ENCODE results near the gene FRAT2.

FRAT2 gene, protein sequence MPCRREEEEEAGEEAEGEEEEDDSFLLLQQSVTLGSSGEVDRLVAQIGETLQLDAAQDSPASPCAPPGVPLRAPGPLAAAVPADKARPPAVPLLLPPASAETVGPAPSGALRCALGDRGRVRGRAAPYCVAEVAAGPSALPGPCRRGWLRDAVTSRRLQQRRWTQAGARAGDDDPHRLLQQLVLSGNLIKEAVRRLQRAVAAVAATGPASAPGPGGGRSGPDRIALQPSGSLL
- total RNA-seq, result 48.2 reads per million, percentile 67 among the genes with 10 or more reads in this experiment

DNA sequence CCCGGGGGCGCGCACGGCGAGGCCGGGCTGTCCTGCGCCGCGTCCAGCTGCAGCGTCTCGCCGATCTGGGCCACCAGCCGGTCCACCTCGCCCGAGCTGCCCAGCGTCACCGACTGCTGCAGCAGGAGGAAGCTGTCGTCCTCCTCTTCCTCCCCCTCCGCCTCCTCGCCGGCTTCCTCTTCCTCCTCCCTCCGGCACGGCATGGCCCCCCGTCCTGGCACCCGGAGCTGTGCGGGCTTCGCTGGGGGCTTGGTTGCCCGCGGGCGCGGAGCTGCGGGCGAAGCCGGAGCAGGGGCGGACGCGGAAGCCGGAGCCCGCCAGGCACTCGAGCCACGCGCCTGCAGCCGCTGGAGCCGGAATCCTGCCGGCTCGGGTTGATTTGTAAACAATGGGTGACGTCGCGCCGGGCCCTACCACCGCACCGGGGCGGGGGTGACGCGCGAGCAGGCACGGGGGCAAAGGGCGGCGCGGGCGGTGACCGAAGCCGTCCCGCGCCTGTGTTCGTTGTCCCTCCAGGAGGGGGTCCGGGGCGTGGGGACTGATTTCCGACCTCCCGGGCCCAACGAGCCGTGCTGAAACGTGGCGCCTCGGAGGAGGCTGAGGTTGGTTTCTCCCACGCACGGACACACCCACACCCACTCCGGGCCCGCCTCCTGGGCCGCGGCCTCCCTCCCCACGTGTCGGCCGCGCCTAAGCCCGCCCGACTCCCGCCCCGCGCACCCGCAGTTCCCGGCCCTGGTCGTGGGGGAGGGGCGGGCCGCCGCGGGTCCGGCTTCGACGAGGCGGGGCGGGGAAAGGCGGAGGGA lies at the start of gene FRAT2:
FRAT2 (minus strand) TSS at position 360 of the 806 bp plus-strand sequence; CDS start at position 203, 157 bp downstream.
- peak; percentile 85 for DNase-seq

DNA sequence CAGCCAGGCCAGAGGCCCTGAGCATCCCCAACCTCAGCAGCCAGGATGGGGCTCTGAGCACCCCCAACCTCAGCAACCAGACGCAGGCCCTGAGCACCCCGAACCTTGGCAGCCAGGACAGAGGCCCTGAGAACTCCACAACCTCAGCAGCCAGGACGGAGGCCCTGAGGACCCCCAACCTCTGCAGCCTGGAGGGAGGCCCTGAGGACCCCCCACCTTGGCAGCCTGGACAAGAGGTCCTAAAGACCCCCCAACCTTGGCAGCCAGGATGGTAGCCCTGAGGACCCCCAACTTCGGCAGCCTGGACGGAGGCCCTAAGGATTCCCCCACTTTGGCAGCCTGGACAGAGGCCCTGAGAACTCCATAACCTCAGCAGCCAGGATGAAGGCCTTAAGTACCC lies 49.6 kb upstream of the FRAT2 start:
- no peak for DNase-seq

DNA sequence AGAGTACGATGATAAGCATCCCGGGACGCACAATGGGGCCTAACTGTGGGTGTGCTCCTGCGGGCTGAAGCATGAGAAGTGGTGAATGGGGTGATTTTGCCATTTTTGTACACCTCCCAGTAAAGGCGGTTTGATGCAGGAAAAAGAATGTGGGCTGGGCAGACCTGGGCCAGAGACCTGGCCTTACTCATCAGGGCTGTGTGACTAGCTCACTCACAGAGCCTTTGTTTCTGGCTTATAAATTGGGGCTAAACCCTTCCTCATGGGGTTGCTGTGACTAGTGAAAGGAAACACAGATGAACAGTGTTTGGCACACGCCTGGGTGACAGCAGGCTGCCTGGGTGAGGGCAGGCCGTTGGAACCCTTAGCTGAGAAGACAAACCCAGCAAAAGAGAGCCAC lies 48.6 kb upstream of the FRAT2 start:
- DNase-seq, result no peak

DNA sequence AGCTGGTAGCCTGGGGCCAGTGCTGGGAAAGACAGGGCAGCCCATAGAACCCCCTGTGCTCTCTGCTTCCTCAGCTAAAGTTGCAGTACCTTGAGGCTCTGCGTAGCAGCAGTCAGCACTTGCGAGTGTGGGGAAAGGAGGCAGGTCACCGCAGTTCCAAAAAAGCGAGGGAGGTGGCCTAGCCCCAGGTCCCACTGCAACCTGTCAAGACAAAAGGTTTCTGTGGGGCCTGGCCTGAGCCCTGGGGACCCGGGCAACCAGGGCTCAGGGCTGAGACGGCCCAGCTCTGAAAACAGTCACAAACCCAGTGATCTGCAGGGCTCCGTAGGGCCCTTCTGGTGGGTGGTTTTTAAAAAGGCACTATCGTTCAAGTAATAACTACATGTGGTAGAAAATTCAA lies 47.1 kb upstream of the FRAT2 start:
- no peak for DNase-seq

DNA sequence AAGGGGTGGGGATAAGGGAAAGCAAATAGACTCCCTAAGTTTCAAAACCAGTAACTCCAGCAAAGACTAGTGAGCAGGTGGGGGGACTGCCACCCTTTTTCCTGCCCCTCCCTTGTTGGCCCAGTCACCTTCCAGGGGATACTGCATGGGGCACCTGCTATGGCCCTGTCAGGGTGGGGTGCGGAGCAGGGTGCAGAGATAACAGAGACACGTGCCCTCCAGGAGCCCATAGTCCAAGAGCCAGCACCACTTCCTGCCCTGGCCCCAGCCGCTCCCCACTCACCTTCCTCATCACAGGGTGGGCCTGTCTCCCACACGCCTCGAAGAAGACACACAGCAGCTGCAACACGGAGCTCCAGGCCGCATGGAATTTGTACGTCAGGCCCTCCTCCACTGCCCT lies 46.0 kb upstream of the FRAT2 start:
- DNase-seq, result no peak

DNA sequence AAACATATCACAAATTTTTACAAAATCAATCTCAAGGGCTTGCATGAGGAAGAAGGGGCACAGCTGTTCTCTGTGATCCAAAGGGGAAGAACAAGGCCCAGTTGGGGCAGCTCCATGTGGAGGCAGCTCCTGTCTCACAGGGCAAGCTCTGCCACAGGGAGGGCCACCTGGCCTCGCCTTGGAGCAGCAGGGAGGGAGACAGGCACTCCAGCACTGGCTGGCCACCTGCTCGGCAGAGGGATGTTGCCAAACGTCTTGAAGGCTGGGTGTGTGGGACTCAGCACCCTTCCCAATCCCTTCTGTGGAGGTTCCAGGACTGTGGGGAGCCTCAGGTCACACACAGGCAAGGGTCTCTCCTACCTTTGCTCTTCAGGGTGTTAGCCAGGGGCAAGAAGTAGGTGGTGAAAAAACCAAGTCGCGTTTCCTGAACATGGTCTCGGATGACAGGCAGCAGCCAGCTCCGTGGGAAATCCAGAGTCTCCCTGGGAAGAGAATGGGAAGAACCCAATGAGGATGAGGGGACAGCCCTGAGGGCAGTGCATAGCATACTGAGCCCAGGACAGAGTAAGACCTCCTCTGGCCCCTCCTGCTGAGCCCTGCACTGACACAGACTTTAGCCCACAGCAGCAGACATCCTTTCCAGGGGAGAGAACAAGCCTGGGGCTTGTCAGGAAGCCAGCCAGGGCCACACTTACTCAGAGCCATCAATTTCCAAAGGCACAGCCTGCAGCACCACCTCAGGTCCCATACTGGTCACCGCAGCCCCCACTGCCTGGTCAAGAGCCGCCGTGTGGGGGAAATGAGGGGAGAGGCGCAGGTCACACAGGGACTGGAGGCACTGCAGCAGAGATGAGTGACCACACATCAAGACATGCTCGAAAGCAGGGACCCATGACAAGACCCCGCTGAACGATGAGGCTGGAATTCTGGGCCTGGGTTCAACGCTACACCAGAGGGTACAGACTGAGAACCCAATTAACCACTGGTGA lies 44.7 kb upstream of the FRAT2 start:
- no peak for DNase-seq

DNA sequence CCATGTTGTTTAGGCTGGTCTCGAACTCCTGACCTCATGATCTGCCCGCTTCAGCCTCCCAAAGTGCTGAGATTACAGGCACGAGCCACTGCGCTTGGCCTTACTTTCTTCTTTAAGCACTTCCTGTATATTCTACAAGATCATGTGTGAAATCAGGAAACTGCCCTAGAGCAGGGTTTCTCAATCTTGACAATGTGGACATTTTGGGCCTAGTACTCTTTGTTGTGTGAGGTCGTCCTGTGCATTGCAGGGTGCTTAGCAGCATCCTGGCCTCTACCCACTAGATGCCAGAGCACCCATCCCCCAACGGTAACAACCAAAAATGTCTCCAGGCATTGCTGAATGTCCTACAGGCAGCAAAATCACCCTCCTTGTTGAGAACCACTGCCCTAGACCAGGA lies 41.9 kb upstream of the FRAT2 start:
- DNase-seq, result no peak

DNA sequence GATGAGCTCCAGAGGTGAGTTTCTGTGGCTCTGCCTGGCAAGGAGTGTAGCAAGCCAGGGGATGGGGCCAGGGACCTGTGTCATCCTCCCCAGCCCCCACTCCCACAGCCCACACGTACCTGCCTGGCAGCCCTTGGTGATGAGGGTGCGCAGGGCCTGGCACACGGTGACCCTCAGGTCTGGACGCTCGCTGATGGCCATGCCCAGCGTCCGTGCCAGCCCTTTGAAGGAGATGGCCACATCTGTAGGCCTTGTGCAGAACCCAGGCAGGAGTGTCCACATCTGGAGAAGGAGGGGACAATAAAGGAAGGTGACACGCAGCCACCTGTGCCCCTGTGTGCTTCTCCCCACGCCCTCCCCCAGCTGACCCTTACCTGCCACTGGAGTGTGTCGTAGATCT lies 38.9 kb upstream of the FRAT2 start:
- DNase-seq, result no peak

DNA sequence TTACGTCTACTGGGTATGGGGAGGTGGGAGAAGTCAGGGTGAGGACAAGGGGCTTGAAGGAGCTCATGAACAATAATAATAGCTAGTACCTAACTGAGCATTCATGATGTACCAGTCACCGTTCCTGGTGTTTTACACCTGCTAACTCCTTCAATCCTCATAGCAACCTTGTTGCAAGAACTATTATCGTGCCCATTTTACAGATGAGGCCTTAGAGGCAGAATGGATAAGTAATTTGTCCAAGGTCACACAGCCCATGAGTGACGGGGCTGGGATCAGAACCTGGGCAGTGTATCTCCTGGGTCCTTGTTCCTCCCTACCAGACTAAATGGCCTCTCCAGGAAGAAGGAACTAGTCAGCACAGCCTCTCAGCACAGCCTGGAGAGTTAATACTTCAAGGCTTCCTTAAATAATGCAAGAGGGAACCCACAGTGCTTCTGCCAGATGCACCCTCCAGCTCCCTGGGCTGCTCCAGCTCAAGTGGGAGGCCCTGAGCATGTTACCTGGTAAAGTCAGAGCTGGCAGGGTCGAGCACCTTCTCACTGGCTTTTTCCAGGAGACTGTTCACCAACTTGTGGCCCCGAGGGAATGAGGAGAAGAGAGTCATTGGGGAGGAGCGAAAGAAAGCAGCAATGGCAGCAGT lies 37.8 kb upstream of the FRAT2 start:
- no peak for DNase-seq

DNA sequence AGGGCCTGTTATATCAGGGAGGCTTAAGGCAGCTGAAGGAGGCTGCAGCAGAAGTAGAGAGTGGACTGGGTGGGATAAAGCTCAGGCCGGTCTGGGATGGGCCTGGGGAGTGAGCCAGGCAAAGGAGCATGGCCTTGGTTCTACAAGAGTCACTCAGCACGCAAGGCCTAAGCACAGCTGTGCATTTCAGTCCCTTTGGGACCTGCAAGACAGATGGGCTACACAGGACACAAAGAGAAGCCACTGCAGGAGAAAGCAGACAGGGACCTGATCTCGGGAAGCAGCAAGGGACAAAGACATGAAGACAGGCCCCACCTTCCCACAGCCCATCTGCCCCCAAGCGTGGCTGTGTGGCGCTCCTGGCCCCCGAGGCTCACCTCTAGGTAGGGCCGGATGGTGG lies 37.2 kb upstream of the FRAT2 start:
- DNase-seq, result no peak

DNA sequence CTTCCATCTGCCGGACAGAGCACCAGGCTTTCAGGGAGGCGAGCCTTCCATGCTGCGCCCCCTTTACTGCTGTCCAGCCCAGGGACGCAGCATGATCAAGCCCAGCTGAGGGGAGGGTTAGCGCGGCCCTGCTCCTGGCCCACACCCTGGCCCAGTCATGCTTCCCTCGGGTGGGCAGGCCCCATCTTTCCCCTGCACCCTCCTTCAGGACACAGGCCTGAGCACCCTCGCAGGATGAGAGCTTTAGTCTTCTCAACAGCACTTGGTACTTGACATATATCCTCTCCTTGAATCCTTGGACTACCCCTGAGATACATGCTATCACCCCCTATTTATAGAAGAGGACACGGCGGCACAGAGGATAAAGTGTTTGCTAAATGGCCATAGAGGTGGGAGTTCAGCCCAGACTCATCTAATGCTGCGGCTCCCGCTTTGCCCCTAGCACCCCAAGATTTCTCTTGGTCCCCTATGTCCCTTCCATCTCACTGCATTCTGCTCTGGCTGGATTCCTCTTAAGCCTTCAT lies 32.7 kb upstream of the FRAT2 start:
- no peak for DNase-seq

DNA sequence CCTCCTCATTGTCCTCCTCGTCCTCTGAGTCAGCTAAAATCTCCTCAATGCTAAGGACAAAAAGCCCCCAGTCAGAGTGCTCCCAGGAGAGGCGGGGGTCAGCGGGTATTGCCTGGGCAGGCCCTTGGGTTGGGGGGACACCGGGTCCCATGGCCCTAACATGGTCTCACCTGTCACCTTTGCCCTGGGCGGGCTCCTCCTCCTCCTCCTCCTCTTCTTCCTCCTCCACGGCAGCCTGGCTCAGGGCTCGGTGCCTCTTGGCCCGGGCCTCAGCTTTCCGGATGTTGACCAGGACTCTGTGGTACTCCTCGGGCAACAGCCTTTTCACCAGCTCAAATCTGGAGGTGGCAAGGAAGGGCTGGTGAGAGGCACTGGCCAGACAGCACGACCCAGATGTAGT lies 32.0 kb upstream of the FRAT2 start:
- DNase-seq, result no peak

DNA sequence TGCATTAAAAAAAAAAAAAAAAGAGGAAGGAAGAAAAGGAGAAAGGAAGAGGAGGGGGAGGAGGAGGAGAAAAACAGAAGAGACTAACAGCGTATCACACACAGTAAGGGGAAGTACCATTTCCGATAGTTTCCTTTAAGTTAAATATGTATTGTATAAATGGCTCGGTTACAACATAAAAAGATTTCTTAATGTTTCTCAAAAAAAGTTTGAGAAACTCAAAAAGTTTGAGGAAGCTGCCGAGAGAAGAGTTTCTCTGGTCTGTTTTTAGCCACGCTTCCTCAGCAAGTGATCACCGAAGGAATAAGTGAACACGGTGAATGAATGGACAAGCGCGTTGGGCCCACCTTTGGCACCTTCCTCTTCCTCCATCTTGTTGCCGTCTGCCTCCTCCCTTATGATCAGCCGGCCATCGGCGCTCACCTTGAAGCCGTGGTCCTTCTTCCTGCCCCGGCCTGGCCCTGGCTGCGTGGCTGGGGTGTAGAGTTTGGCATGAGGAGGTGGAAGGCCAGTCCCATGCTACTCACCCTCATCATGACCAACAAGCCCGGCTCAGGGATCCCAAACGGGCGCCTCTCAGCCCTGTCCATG lies 31.3 kb upstream of the FRAT2 start:
- DNase-seq, result no peak

DNA sequence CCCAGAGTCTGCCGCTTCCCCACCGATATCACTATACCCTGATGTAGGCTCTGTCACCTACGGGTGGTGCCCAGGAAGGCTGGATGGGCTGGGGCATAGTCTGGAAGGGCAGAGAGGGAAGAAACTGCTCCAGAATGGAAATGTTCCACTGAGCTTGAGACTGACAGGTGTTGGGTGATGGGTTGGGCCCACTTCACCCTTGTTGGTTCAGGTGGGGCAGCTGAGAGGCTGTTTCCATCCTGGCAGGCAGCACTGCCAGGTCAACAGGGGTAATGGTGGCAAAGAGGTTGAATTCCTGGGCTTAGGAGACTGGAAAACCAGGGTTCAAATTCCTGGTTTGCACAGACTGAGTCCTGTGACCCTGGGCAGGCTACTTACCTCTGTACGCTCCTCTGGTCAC lies 28.5 kb upstream of the FRAT2 start:
- DNase-seq, result no peak

DNA sequence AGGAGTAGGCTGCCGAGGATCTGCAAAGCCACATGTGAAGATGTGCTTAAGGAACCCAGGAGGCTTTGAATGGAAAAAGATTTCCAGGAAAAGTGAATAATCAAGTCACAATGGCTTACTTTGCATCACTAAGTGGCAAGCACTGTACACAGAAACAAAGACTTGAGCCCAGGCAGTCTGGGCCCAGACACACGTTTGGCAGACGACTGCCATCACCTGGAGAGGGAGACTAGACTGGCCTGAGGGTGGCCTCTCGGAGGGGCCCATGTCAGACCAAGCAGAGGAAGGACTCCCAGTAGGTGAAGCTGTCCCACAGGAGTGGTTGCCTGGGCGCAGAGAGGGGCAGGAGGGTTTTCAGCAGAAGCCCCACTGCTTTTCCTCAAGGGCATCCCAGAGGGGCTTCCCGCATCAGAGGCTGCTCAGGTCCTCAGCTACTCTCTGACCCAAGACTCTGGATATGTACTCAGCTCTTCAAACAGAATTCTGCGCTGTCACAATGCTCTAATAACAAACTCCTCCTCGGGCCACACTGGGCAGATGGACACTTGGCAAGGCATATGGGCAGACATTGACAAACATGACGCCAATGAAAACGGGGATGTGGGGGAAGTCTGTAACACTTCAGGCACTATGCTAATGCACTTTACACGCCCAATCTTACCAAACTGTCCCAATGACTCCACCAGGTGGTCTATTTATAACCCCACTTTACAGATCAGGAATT lies 27.9 kb upstream of the FRAT2 start:
- no peak for DNase-seq

DNA sequence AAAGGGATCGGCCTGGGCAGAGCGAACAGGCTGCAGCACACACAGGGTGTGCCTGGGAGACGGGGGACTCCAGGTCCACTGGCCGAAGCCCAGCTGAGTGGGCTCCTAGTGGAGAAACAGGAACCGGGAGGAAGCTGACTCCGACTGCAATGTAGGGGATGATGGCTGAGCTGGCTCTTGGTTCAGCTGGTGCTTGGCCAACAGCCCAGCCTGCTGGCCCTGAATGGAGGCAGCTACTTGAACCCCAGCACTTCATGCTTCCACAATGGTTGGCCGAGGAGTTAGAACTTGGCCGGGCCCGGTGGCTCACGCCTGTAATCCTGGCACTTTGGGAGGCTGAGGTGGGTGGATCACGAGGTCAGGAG lies 27.0 kb upstream of the FRAT2 start:
- DNase-seq, result no peak

DNA sequence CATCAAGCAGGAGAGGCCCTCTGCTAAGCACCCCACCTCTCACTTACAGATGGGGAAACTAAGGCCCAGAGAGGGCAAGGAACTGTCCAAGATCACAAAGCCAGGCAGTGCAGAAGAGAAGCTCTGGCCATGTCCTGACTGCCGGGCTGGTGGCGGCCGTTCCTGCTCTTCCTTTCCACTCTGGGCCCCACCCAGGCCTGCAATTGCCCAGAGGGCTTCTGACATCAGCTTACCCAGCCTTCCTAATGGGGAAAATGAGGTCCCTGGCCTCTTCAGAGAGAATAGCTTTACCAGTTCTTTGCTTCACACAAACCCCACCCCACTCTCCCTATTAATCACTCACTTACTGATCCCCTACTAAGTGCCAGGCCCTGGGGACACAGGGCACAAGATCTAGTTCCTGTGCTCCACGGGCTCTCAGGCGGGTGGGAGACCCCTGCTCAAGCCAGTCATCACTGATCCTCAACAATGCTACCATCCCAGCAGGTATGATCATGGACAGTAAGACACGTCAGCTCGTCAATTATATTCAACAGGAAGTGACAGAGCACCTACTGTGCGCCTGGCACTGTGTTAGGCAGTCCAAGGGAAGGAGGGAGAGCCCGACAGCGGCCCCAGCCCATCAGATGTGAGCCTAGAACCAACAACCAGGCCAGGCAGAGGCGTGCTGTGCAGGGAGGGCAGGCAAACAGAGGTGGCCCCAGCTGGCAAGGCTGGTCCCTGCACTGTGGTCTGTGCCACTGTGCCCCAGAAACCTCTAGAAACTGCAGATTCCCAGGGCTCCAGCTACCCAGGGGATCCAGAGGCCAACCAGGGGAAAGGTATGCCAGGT lies 26.4 kb upstream of the FRAT2 start:
- no peak for DNase-seq

DNA sequence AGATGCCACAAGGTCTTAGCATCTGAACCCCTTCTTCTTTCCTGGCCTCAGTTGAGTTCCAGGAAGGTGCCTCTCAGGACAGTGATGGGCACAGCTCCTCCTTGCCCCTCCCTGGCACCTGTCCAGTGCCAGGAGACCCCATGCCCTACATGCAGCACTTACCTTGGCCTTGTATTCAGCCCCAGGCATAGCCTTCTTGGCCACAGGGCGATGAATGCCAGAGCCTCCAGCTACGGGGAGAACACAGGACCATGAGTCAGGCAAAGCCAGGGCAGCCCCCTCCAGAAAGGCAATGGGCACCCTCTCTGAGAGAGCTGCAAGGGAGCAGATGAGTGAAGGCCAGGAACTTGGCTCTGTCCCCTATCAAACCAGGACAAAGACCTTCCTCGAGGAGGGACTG lies 24.3 kb upstream of the FRAT2 start:
- DNase-seq, result no peak

DNA sequence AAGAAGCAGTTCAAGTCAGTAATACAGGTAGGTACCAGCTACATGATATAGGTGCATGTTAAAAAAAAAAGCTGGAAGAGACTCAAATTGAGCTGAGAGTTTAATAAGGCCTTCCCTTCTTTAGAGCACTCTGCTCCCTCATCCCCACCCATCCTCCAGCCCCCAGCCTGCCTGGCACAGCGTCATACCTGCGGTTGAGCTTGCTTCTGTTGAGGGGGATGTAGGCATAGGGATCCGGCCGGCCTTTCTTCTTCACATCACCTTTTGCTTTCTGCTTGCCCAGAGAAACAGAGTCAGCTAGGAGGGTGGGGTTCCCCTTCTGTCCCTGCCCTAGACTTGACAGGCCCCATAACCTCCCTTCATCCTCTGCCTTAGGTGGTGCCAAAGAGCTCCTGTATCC lies 23.8 kb upstream of the FRAT2 start:
- DNase-seq, result no peak

DNA sequence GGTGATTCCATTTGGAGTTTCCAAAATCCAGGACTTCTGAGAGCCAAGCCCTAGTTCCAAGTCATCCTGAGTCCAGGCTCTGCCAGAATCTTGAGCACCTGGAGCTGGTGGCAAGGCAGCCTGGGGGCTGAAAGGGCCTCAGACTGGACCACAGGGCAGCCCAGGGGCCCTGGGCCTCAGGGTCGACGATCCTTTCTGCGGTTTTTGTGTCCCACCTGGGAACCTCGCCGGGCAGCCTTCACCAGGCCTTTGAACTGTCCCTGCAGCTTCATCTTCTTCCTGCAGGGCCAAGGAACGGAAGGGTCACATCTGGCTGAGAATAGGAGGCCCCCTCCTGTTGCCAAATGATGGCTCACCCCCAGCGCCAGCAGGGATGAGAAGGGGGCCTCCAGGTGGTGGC lies 22.4 kb upstream of the FRAT2 start:
- DNase-seq, result no peak
